Neuron (in vitro differentiated cells): ENCODE measurements around the gene CCL4.
"Not testable (repeated sequence)": the region's sequence is repeated elsewhere in the genome, so short reads cannot be mapped to it uniquely, and the experiment has no call there.

Experiments used
- H2AFZ ChIP-seq: one replicate; pipeline ENCODE4 v1.6.1; 2013; ENCODE audit warnings: low read depth, mild to moderate bottlenecking, inconsistent platforms, low read length, moderate library complexity
- H3K27me3 ChIP-seq: one replicate; pipeline ENCODE4 v1.6.1; 2013; ENCODE audit warnings: low read length; ENCODE audit not compliant: insufficient read depth
- H3K36me3 ChIP-seq: one replicate; pipeline ENCODE4 v1.6.1; 2013; ENCODE audit warnings: low read length; ENCODE audit not compliant: insufficient read depth
- H3K4me1 ChIP-seq: one replicate; pipeline ENCODE4 v1.6.1; 2013; ENCODE audit warnings: low read length; ENCODE audit not compliant: insufficient read depth
- H3K4me3 ChIP-seq: 2 replicates; pipeline ENCODE4 v1.5.1; 2013; ENCODE audit warnings: mild to moderate bottlenecking, low read length, moderate library complexity
- H3K9me3 ChIP-seq: one replicate; pipeline ENCODE4 v1.6.1; 2013; ENCODE audit warnings: low read length

CCL4 gene

GRCh38 chr17:36074365-36074764 lies 29.3 kb upstream of the CCL4 start:
- Histone ChIP-seq H3K36me3 (no peaks in the 10 kb centered on the region), H2AFZ (no peak overlapping the region), H3K27me3 (peaks cover 11% of the 10 kb centered on the region), H3K4me1 (no peaks in the 10 kb centered on the region), H3K4me3 (no peak overlapping the region), H3K9me3 (no peaks in the 10 kb centered on the region)

- not testable (repeated sequence) for H2AFZ ChIP-seq, H3K9me3 ChIP-seq, H3K36me3 ChIP-seq, H3K4me1 ChIP-seq, H3K4me3 ChIP-seq
- H3K27me3 ChIP-seq, result peaks cover 17% of the 10 kb centered on the region
Measured at GRCh38 chr17:36081681-36082471, 21.8 kb upstream of the CCL4 start.

GRCh38 chr17:36082482-36083120 lies 21.0 kb upstream of the CCL4 start:
- peaks cover 12% of the 10 kb centered on the region for H3K27me3 ChIP-seq
- not testable (repeated sequence) for H3K4me3 ChIP-seq, H3K9me3 ChIP-seq, H2AFZ ChIP-seq, H3K4me1 ChIP-seq, H3K36me3 ChIP-seq

- not testable (repeated sequence) for H3K9me3 ChIP-seq, H3K27me3 ChIP-seq, H3K36me3 ChIP-seq, H2AFZ ChIP-seq, H3K4me1 ChIP-seq, H3K4me3 ChIP-seq
Measured at GRCh38 chr17:36083691-36084090, 19.9 kb upstream of the CCL4 start.

- H3K4me3 ChIP-seq, result no peak overlapping the region
- H3K36me3 ChIP-seq, result no peaks in the 10 kb centered on the region
- no peaks in the 10 kb centered on the region for H3K4me1 ChIP-seq
- H3K27me3 ChIP-seq, result peaks cover 15% of the 10 kb centered on the region
- H3K9me3 ChIP-seq, result no peaks in the 10 kb centered on the region
- no peak overlapping the region for H2AFZ ChIP-seq
Measured at GRCh38 chr17:36085765-36086164, 17.9 kb upstream of the CCL4 start.

- Histone ChIP-seq H3K4me1 (no peaks in the 10 kb centered on the region), H2AFZ (no peak overlapping the region), H3K4me3 (no peak overlapping the region), H3K27me3 (peaks cover 10% of the 10 kb centered on the region), H3K36me3 (no peaks in the 10 kb centered on the region), H3K9me3 (no peaks in the 10 kb centered on the region)
Measured at GRCh38 chr17:36086791-36087190, 16.8 kb upstream of the CCL4 start.

GRCh38 chr17:36087471-36087870 lies 16.2 kb upstream of the CCL4 start:
- not testable (repeated sequence) for H3K4me1 ChIP-seq, H3K36me3 ChIP-seq, H2AFZ ChIP-seq, H3K4me3 ChIP-seq, H3K9me3 ChIP-seq
- H3K27me3 ChIP-seq, result peaks cover 14% of the 10 kb centered on the region

- not testable (repeated sequence) for H3K4me1 ChIP-seq, H3K9me3 ChIP-seq, H2AFZ ChIP-seq, H3K4me3 ChIP-seq, H3K36me3 ChIP-seq
- peaks cover 14% of the 10 kb centered on the region for H3K27me3 ChIP-seq
Measured at GRCh38 chr17:36087897-36088572, 15.6 kb upstream of the CCL4 start.

- H2AFZ ChIP-seq, result no peak overlapping the region
- peaks cover 14% of the 10 kb centered on the region for H3K27me3 ChIP-seq
- H3K4me3 ChIP-seq, result no peak overlapping the region
- H3K36me3 ChIP-seq, result no peaks in the 10 kb centered on the region
- no peaks in the 10 kb centered on the region for H3K4me1 ChIP-seq
- H3K9me3 ChIP-seq, result no peaks in the 10 kb centered on the region
Measured at GRCh38 chr17:36088670-36089338, 14.8 kb upstream of the CCL4 start.

- Histone ChIP-seq H3K36me3 (no peaks in the 10 kb centered on the region), H3K4me3 (no peak overlapping the region), H2AFZ (no peak overlapping the region), H3K27me3 (peaks cover 14% of the 10 kb centered on the region), H3K4me1 (no peaks in the 10 kb centered on the region), H3K9me3 (no peaks in the 10 kb centered on the region)
Measured at GRCh38 chr17:36089339-36089865, 14.2 kb upstream of the CCL4 start.

GRCh38 chr17:36089888-36090836 lies 13.5 kb upstream of the CCL4 start, which contains the start of gene CCL3:
Gene CCL3 (minus strand): TSS chr17:36090143. CDS start chr17:36090058, 85 bp downstream.
- H3K9me3 ChIP-seq, result no peaks in the 10 kb centered on the region
- no peak within 1 kb of the TSS for H3K4me3 ChIP-seq
- H3K4me1 ChIP-seq, result no peaks in the 10 kb centered on the region
- peaks cover 14% of the 10 kb centered on the region for H3K27me3 ChIP-seq
- H3K36me3 ChIP-seq, result no peaks in the 10 kb centered on the region
- H2AFZ ChIP-seq, result no peak within 1 kb of the TSS

GRCh38 chr17:36092230-36092629 lies 11.4 kb upstream of the CCL4 start:
- Histone ChIP-seq H3K4me1 (no peaks in the 10 kb centered on the region), H3K4me3 (no peak overlapping the region), H3K36me3 (no peaks in the 10 kb centered on the region), H3K9me3 (no peaks in the 10 kb centered on the region), H2AFZ (no peak overlapping the region), H3K27me3 (peaks cover 14% of the 10 kb centered on the region)
